H9 (cell line): Measurements from ENCODE around the gene UMAD1. TPM values are rescaled to one million over a fixed set of nuclear protein-coding genes. Genes with fewer than 3 reads are reported as not detected.
A peak's percentile ranks its signal among the peaks of the same experiment; 100 is the strongest.

ENCODE experiments used
- DNase-seq: peaks from one replicate; pipeline ENCODE4 v3.0.0-alpha.2; 2017
- H2AFZ ChIP-seq: one replicate; pipeline ENCODE4 v1.6.1; 2013; ENCODE audit warnings: mild to moderate bottlenecking, low read length, control low read depth, moderate library complexity
- H2AK5ac ChIP-seq: 2 replicates; pipeline ENCODE4 v1.6.1; 2013; ENCODE audit warnings: low read length, control low read depth, mixed read lengths; ENCODE audit not compliant: insufficient read length
- H2BK120ac ChIP-seq: one replicate; pipeline ENCODE4 v1.6.1; 2013; ENCODE audit warnings: low read depth, mild to moderate bottlenecking, low read length, control low read depth, inconsistent platforms; ENCODE audit not compliant: poor library complexity, severe bottlenecking
- H2BK12ac ChIP-seq: 2 replicates; pipeline ENCODE4 v1.6.1; 2013; ENCODE audit warnings: low read length, control low read depth, mixed read lengths, low read depth; ENCODE audit not compliant: insufficient read length
- H2BK15ac ChIP-seq: 2 replicates; pipeline ENCODE4 v1.6.1; 2013; ENCODE audit warnings: low read depth, low read length, control low read depth
- H2BK20ac ChIP-seq: one replicate; pipeline ENCODE4 v1.6.1; 2013; ENCODE audit warnings: low read depth, mild to moderate bottlenecking, low read length, control low read depth, inconsistent platforms; ENCODE audit not compliant: poor library complexity, severe bottlenecking
- H2BK5ac ChIP-seq: 2 replicates; pipeline ENCODE4 v1.6.1; 2013; ENCODE audit warnings: low read length, control low read depth, mixed read lengths; ENCODE audit not compliant: insufficient read length
- H3K14ac ChIP-seq: 2 replicates; pipeline ENCODE4 v1.6.1; 2013; ENCODE audit warnings: low read length, control low read depth; ENCODE audit not compliant: insufficient read depth
- H3K18ac ChIP-seq: 2 replicates; pipeline ENCODE4 v1.6.1; 2013; ENCODE audit warnings: low read depth, mild to moderate bottlenecking, mixed read lengths, low read length, control low read depth; ENCODE audit not compliant: insufficient read length
- H3K23ac ChIP-seq: 2 replicates; pipeline ENCODE4 v1.6.1; 2013; ENCODE audit warnings: low read length, control low read depth, mixed read lengths, low read depth; ENCODE audit not compliant: insufficient read length
- H3K23me2 ChIP-seq: 2 replicates; pipeline ENCODE4 v1.6.1; 2013; ENCODE audit warnings: low read depth, mild to moderate bottlenecking, mixed read lengths, low read length, control low read depth; ENCODE audit not compliant: insufficient read length, poor library complexity, severe bottlenecking
- H3K27ac ChIP-seq: 2 replicates; pipeline ENCODE4 v1.5.1; 2013; ENCODE audit warnings: low read length, control low read depth, mixed read lengths, low read depth; ENCODE audit not compliant: insufficient read length
- H3K27me3 ChIP-seq: 2 replicates; pipeline ENCODE4 v1.6.1; 2013; ENCODE audit warnings: low read length, control low read depth, inconsistent platforms; ENCODE audit not compliant: insufficient read depth
- H3K4ac ChIP-seq: 2 replicates; pipeline ENCODE4 v1.6.1; 2013; ENCODE audit warnings: low read depth, mild to moderate bottlenecking, control low read depth, inconsistent platforms, low read length, moderate library complexity
- H3K4me1 ChIP-seq: 2 replicates; pipeline ENCODE4 v1.6.1; 2013; ENCODE audit warnings: low read length, control low read depth, inconsistent platforms; ENCODE audit not compliant: insufficient read depth
- H3K4me2 ChIP-seq: 2 replicates; pipeline ENCODE4 v1.6.1; 2013; ENCODE audit warnings: low read length, control low read depth, mixed read lengths; ENCODE audit not compliant: insufficient read length, insufficient read depth
- H3K56ac ChIP-seq: 2 replicates; pipeline ENCODE4 v1.6.1; 2013; ENCODE audit warnings: low read depth, mild to moderate bottlenecking, mixed read lengths, low read length, control low read depth; ENCODE audit not compliant: insufficient read length
- H3K79me1 ChIP-seq: 2 replicates; pipeline ENCODE4 v1.6.1; 2013; ENCODE audit warnings: low read depth, mild to moderate bottlenecking, moderate library complexity, low read length, control low read depth, inconsistent platforms; ENCODE audit not compliant: insufficient read depth, poor library complexity, severe bottlenecking
- H3K79me2 ChIP-seq: 2 replicates; pipeline ENCODE4 v1.6.1; 2013; ENCODE audit warnings: low read length, control low read depth, inconsistent platforms; ENCODE audit not compliant: insufficient read depth
- H3K9ac ChIP-seq: 2 replicates; pipeline ENCODE4 v1.6.1; 2013; ENCODE audit warnings: low read length, control low read depth, mixed read lengths; ENCODE audit not compliant: insufficient read length; ENCODE audit errors: extremely low read depth
- H3K9me3 ChIP-seq: one replicate; pipeline ENCODE4 v1.6.1; 2013; ENCODE audit warnings: low read depth, low read length, inconsistent platforms; ENCODE audit not compliant: control insufficient read depth
- H3T11ph ChIP-seq: one replicate; pipeline ENCODE4 v1.6.1; 2013; ENCODE audit warnings: mild to moderate bottlenecking, low read length, control low read depth, inconsistent platforms
- H4K20me1 ChIP-seq: one replicate; pipeline ENCODE4 v1.6.1; 2013; ENCODE audit not compliant: control insufficient read depth, insufficient read length, insufficient read depth
- H4K5ac ChIP-seq: 2 replicates; pipeline ENCODE4 v1.6.1; 2013; ENCODE audit warnings: low read depth, mild to moderate bottlenecking, mixed read lengths, low read length, control low read depth; ENCODE audit not compliant: insufficient read length
- H4K8ac ChIP-seq: replicated peaks from 2 replicates; pipeline ENCODE4 v1.6.1; 2013; ENCODE audit warnings: low read length, control low read depth, mixed read lengths, low read depth; ENCODE audit not compliant: insufficient read length
- H4K91ac ChIP-seq: 2 replicates; pipeline ENCODE4 v1.6.1; 2013; ENCODE audit warnings: low read depth, mild to moderate bottlenecking, moderate library complexity, mixed read lengths, low read length, control low read depth; ENCODE audit not compliant: insufficient read length
- H3K27ac Mint-ChIP-seq, 3 experiments: 2 replicates in 2 of 3; 3 replicates in 1 of 3; pipeline ENCODE4 v1.8.0; 2020 to 2021; ENCODE audit warnings: mixed read lengths in 3 of 3, mild to moderate bottlenecking in 1 of 3, moderate library complexity in 1 of 3
- H3K27me3 Mint-ChIP-seq: 2 replicates; pipeline ENCODE4 v1.8.0; 2021; ENCODE audit warnings: low read depth, mild to moderate bottlenecking, moderate library complexity, mixed read lengths
- H3K36me3 Mint-ChIP-seq, 3 experiments: 2 replicates in 2 of 3; 3 replicates in 1 of 3; pipeline ENCODE4 v1.8.0; 2020 to 2021; ENCODE audit warnings: low read depth in 3 of 3, mixed read lengths in 3 of 3; ENCODE audit not compliant: insufficient read depth in 1 of 3
- H3K4me1 Mint-ChIP-seq, 2 experiments: 2 replicates each; pipeline ENCODE4 v1.8.0; 2020; ENCODE audit warnings: mixed read lengths in 2 of 2
- H3K4me3 Mint-ChIP-seq, 2 experiments: 2 replicates in 1 of 2; 3 replicates in 1 of 2; pipeline ENCODE4 v1.8.0; 2020 to 2021; ENCODE audit warnings: mild to moderate bottlenecking in 2 of 2, mixed read lengths in 2 of 2, moderate library complexity in 1 of 2
- H3K9me3 Mint-ChIP-seq, 2 experiments: 2 replicates in 1 of 2; 3 replicates in 1 of 2; pipeline ENCODE4 v1.8.0; 2020; ENCODE audit warnings: mild to moderate bottlenecking in 2 of 2, mixed read lengths in 2 of 2, moderate library complexity in 1 of 2
- CTCF ChIP-seq: fragments of 200-600 bp; sonication (generic); conservative IDR thresholded peaks from 3 replicates; pipeline ENCODE4 v1.8.0; 2021; ENCODE audit warnings: antibody characterized with exemption, mild to moderate bottlenecking
- WGBS: extraction: QIAGEN DNeasy Blood & Tissue Kit; methylation state at CpG from one replicate; pipeline ENCODE4 v1.1.7; 2013; ENCODE audit warnings: missing lambda C conversion rate, low lambda C conversion rate, mixed read lengths; ENCODE audit not compliant: insufficient read length; ENCODE audit errors: extremely low coverage; 5-methylcytosine and 5-hydroxymethylcytosine counted together
- total RNA-seq: library from RNA; stranded (reverse); gene quantifications from 2 replicates; pipeline ENCODE4 v1.2.1, GENCODE V29; 2021

UMAD1 gene
- total RNA-seq, 1 experiment from 2014 or later = 8.9 TPM

- Mint-ChIP-seq H3K27ac (peak overlapping the region in 1 of 3 experiments; percentile 55; a peak in 2 of 7 replicates), H3K9me3 (no peaks in the 10 kb centered on the region), H3K4me1 (peaks cover 15 to 34% of the 10 kb centered on the region in 2 experiments), H3K4me3 (no peak overlapping the region), H3K36me3 (no peaks in the 10 kb centered on the region), H3K27me3 (no peaks in the 10 kb centered on the region)
- Histone ChIP-seq H4K91ac (no peak overlapping the region), H3K23me2 (no peaks in the 10 kb centered on the region), H3K4ac (no peak overlapping the region), H3K27me3 (no peaks in the 10 kb centered on the region), H3K14ac (no peak overlapping the region), H2BK5ac (no peak overlapping the region), H3K27ac (no peak overlapping the region), H3K4me2 (no peak overlapping the region), H3K56ac (no peak overlapping the region), H3T11ph (no peak overlapping the region), H3K79me1 (no peaks in the 10 kb centered on the region), H2BK20ac (no peak overlapping the region), H4K8ac (no peak overlapping the region), H4K20me1 (no peaks in the 10 kb centered on the region), H4K5ac (no peak overlapping the region), H3K4me1 (peaks cover 3% of the 10 kb centered on the region; the same call in 1 of the 2 replicates), H3K18ac (no peak overlapping the region), H3K23ac (no peak overlapping the region), H2BK15ac (no peak overlapping the region), H2AFZ (no peak overlapping the region), H2AK5ac (no peak overlapping the region), H2BK12ac (no peak overlapping the region), H2BK120ac (no peak overlapping the region), H3K79me2 (no peaks in the 10 kb centered on the region), H3K9me3 (no peaks in the 10 kb centered on the region), H3K9ac (no peak overlapping the region)
- DNase-seq = no peak
- no CpG with 5 or more reads among the region's 4 CpGs for WGBS
- no peak for TF ChIP-seq CTCF
Observed at GRCh38 chr7:7739204-7740036, 98.9 kb downstream of the UMAD1 start.
